Non-pigmented ciliary epithelial cell (primary cell): Measurements from ENCODE around the gene C19orf47.

Source experiments
- DNase-seq: peaks from one replicate; pipeline ENCODE4 v3.0.0-alpha.2; 2010; ENCODE audit warnings: low read depth

C19orf47 gene

GRCh38 chr19:40315812-40316470 lies 32.3 kb downstream of the C19orf47 start:
- DNase-seq = no peak

GRCh38 chr19:40314656-40315055 lies 33.5 kb downstream of the C19orf47 start:
- no peak for DNase-seq

- DNase-seq = no peak
Measured at GRCh38 chr19:40313229-40313983, 34.8 kb downstream of the C19orf47 start.

- DNase-seq = no peak
Measured at GRCh38 chr19:40312533-40312932, 35.7 kb downstream of the C19orf47 start.

- DNase-seq = no peak
Measured at GRCh38 chr19:40309666-40310065, 38.5 kb downstream of the C19orf47 start.

GRCh38 chr19:40305403-40305802 lies 42.8 kb downstream of the C19orf47 start:
- peak; percentile 78 for DNase-seq

GRCh38 chr19:40304306-40304705 lies 43.9 kb downstream of the C19orf47 start:
- no peak for DNase-seq

- no peak for DNase-seq
Measured at GRCh38 chr19:40303765-40304164, 44.4 kb downstream of the C19orf47 start.

GRCh38 chr19:40302224-40303011 lies 45.8 kb downstream of the C19orf47 start:
- DNase-seq = no peak

GRCh38 chr19:40300668-40301067 lies 47.5 kb downstream of the C19orf47 start:
- no peak for DNase-seq

- DNase-seq = no peak
Measured at GRCh38 chr19:40298026-40298425, 50.2 kb downstream of the C19orf47 start.

- DNase-seq = no peak
Measured at GRCh38 chr19:40294560-40294959, 53.6 kb downstream of the C19orf47 start.

- no peak for DNase-seq
Measured at GRCh38 chr19:40286971-40287421, 61.2 kb downstream of the C19orf47 start.

GRCh38 chr19:40286235-40286970 lies 61.8 kb downstream of the C19orf47 start:
- no peak for DNase-seq

- peak; percentile 98 for DNase-seq
Measured at GRCh38 chr19:40285353-40286234, 62.6 kb downstream of the C19orf47 start.

- DNase-seq = no peak
Measured at GRCh38 chr19:40284501-40285352, 63.5 kb downstream of the C19orf47 start, which contains the start of gene AKT2. TSS of gene AKT2 (minus strand) at chr19:40285345. CDS start at chr19:40265267, 20,078 bp downstream.

- DNase-seq = no peak
Measured at GRCh38 chr19:40284251-40284500, 64.0 kb downstream of the C19orf47 start.

- DNase-seq = no peak
Measured at GRCh38 chr19:40283414-40284250, 64.6 kb downstream of the C19orf47 start.

GRCh38 chr19:40282920-40283319 lies 65.3 kb downstream of the C19orf47 start:
- no peak for DNase-seq
